IMR-90 (cell line): Measurements from ENCODE around the gene ELL. TPM values are rescaled to one million over a fixed set of nuclear protein-coding genes. Genes with fewer than 3 reads are reported as not detected.

ENCODE experiments used
- ATAC-seq: fragments of 200-7000 bp; cut with Tn5 transposase; 2 replicates; pipeline ENCODE4 v1.9.1; 2020; ENCODE audit warnings: low read depth, mild to moderate bottlenecking, moderate library complexity
- BruUV-seq: library from RNA; stranded (reverse); fragments of 400-500 nt; replicated peaks from 2 replicates; lab custom pipeline; 2021; lab: Mats Ljungman, UMichigan
- CTCF ChIA-PET: fragments of 300-600 bp; formaldehyde crosslinking; extraction: SDS; loops from one replicate; lab custom pipeline; 2021; ENCODE audit warnings: antibody characterized with exemption; lab: Yijun Ruan, JAX
- POLR2A ChIA-PET: fragments of 300-600 bp; sonication (Branson Sonifier 250); formaldehyde crosslinking; loops from one replicate; lab custom pipeline; 2022; ENCODE audit warnings: antibody characterized with exemption; ENCODE audit not compliant: unreplicated experiment; lab: Charles Lee
- DNase-seq: peaks from one replicate; pipeline ENCODE4 v3.0.0; 2013
- H2AFZ ChIP-seq: replicated peaks from 2 replicates; pipeline ENCODE3; 2013; ENCODE audit warnings: low read length, mild to moderate bottlenecking; ENCODE audit not compliant: poor library complexity
- H2AK5ac ChIP-seq: 2 replicates; pipeline ENCODE4 v1.6.1; 2013; ENCODE audit warnings: low read depth, low read length, inconsistent platforms
- H2AK9ac ChIP-seq: replicated peaks from 2 replicates; pipeline ENCODE3; 2013; ENCODE audit warnings: mild to moderate bottlenecking, low read depth, low read length, moderate library complexity; ENCODE audit not compliant: poor library complexity
- H2BK120ac ChIP-seq: 2 replicates; pipeline ENCODE4 v1.6.1; 2013; ENCODE audit warnings: low read depth, low read length, inconsistent platforms
- H2BK15ac ChIP-seq: 3 replicates; pipeline ENCODE4 v1.6.1; 2013; ENCODE audit warnings: low read depth, low read length, inconsistent platforms
- H2BK20ac ChIP-seq: 2 replicates; pipeline ENCODE4 v1.6.1; 2013; ENCODE audit warnings: low read depth, mild to moderate bottlenecking, inconsistent platforms, low read length, moderate library complexity
- H2BK5ac ChIP-seq: 2 replicates; pipeline ENCODE4 v1.6.1; 2013; ENCODE audit warnings: mild to moderate bottlenecking, low read depth, low read length, inconsistent platforms; ENCODE audit not compliant: poor library complexity, severe bottlenecking
- H3K14ac ChIP-seq: replicated peaks from 2 replicates; pipeline ENCODE4 v1.6.1; 2013; ENCODE audit warnings: low read depth, low read length, inconsistent platforms
- H3K18ac ChIP-seq: 2 replicates; pipeline ENCODE4 v1.6.1; 2013; ENCODE audit warnings: low read depth, low read length, control low read depth
- H3K23ac ChIP-seq: 2 replicates; pipeline ENCODE4 v1.6.1; 2013; ENCODE audit warnings: low read depth, low read length, inconsistent platforms
- H3K27ac ChIP-seq: 2 replicates; pipeline ENCODE4 v1.5.1; 2013; ENCODE audit warnings: mild to moderate bottlenecking, control low read depth, low read length; ENCODE audit not compliant: insufficient read depth
- H3K27me3 ChIP-seq: 2 replicates; pipeline ENCODE4 v1.6.1; 2013; ENCODE audit warnings: low read length; ENCODE audit not compliant: control insufficient read depth, insufficient read depth
- H3K36me3 ChIP-seq: 2 replicates; pipeline ENCODE4 v1.6.1; 2013; ENCODE audit warnings: low read length, mixed read lengths; ENCODE audit not compliant: control insufficient read depth, insufficient read depth
- H3K4ac ChIP-seq: 2 replicates; pipeline ENCODE4 v1.6.1; 2013; ENCODE audit warnings: low read depth, low read length, inconsistent platforms
- H3K4me1 ChIP-seq: 2 replicates; pipeline ENCODE4 v1.6.1; 2013; ENCODE audit warnings: low read length, mixed read lengths; ENCODE audit not compliant: control insufficient read depth, insufficient read depth
- H3K4me2 ChIP-seq: 2 replicates; pipeline ENCODE4 v1.6.1; 2013; ENCODE audit warnings: low read depth, mild to moderate bottlenecking, control low read depth, low read length, moderate library complexity
- H3K4me3 ChIP-seq: 2 replicates; pipeline ENCODE4 v1.5.1; 2013; ENCODE audit warnings: low read depth, mild to moderate bottlenecking, control low read depth, low read length, moderate library complexity; ENCODE audit not compliant: insufficient read depth
- H3K56ac ChIP-seq: 2 replicates; pipeline ENCODE4 v1.6.1; 2013; ENCODE audit warnings: low read length, inconsistent platforms; ENCODE audit not compliant: insufficient read depth; ENCODE audit errors: extremely low read depth
- H3K79me1 ChIP-seq, 2 experiments: 2 replicates each; pipeline ENCODE4 v1.6.1; 2013; ENCODE audit warnings: low read length in 2 of 2, inconsistent platforms in 1 of 2, low read depth in 1 of 2
- H3K9ac ChIP-seq: 2 replicates; pipeline ENCODE4 v1.6.1; 2013; ENCODE audit warnings: low read depth, low read length, control low read depth
- H3K9me1 ChIP-seq: 2 replicates; pipeline ENCODE4 v1.6.1; 2013; ENCODE audit warnings: low read length, inconsistent platforms; ENCODE audit not compliant: insufficient read depth
- H3K9me3 ChIP-seq: 2 replicates; pipeline ENCODE4 v1.6.1; 2013; ENCODE audit warnings: low read length; ENCODE audit not compliant: control insufficient read depth, insufficient read depth
- H4K20me1 ChIP-seq: 2 replicates; pipeline ENCODE4 v1.6.1; 2013; ENCODE audit warnings: low read length, inconsistent platforms; ENCODE audit not compliant: insufficient read depth
- H4K5ac ChIP-seq: 2 replicates; pipeline ENCODE4 v1.6.1; 2013; ENCODE audit warnings: mild to moderate bottlenecking, low read depth, low read length, control low read depth
- H4K8ac ChIP-seq, 2 experiments: 2 replicates each; pipeline ENCODE4 v1.6.1; 2013; ENCODE audit warnings: low read depth in 2 of 2, low read length in 2 of 2, control low read depth in 1 of 2, inconsistent platforms in 1 of 2
- H4K91ac ChIP-seq: 2 replicates; pipeline ENCODE4 v1.6.1; 2013; ENCODE audit warnings: low read depth, low read length, inconsistent platforms; ENCODE audit not compliant: insufficient read depth
- MAZ ChIP-seq: IDR thresholded peaks from 2 replicates; pipeline ENCODE4 v1.6.1; 2012; ENCODE audit warnings: low read depth, mild to moderate bottlenecking, low read length, improper control_type of control experiment, moderate library complexity, borderline replicate concordance
- POLR2A ChIP-seq: IDR thresholded peaks from 2 replicates; pipeline ENCODE4 v1.6.1; 2012; ENCODE audit warnings: mild to moderate bottlenecking, low read depth, low read length
- WGBS, 2 experiments: methylation state at CpG; one replicate each; pipeline versions ENCODE4 v1.1.5 to v1.1.7; 2013; ENCODE audit warnings: missing lambda C conversion rate in 2 of 2; ENCODE audit not compliant: insufficient read length in 1 of 2; ENCODE audit errors: extremely low coverage in 2 of 2; 5-methylcytosine and 5-hydroxymethylcytosine counted together
- dilution Hi-C: fragments of 300-500 bp; cut with HindIII; formaldehyde crosslinking; loops from one replicate; pipeline ENCODE4 v1.14.3; 2018; ENCODE audit warnings: low sequenced_read_pairs; ENCODE audit not compliant: unreplicated experiment
- in situ Hi-C: fragments of 300-500 bp; cut with MboI; formaldehyde crosslinking; loops from 3 replicates; pipeline ENCODE4 v1.14.3; 2019; ENCODE audit warnings: low sequenced_read_pairs, inconsistent platforms, mixed read lengths
- intact Hi-C: fragments of 100-400 bp; cut with micrococcal nuclease; formaldehyde crosslinking; loops from 2 replicates; pipeline ENCODE4 v1.10.0; 2022
- polyA plus RNA-seq, 3 experiments: library from polyadenylated mRNA; depleted of rRNA; stranded (reverse); fragments of >200 nt; gene quantifications; 2 replicates each; pipeline ENCODE4 v1.2.3, GENCODE V29; 2012; ENCODE audit warnings: low replicate concordance in 1 of 3
- total RNA-seq: library from RNA; depleted of rRNA; stranded (reverse); fragments of >200 nt; gene quantifications from 2 replicates; pipeline ENCODE4 v1.2.3, GENCODE V29; 2012

The ELL gene
- total and polyA plus RNA-seq, 2 of the 4 experiments (the other 2 are of a cell fraction) = 6.3 to 13.1 TPM

DNA sequence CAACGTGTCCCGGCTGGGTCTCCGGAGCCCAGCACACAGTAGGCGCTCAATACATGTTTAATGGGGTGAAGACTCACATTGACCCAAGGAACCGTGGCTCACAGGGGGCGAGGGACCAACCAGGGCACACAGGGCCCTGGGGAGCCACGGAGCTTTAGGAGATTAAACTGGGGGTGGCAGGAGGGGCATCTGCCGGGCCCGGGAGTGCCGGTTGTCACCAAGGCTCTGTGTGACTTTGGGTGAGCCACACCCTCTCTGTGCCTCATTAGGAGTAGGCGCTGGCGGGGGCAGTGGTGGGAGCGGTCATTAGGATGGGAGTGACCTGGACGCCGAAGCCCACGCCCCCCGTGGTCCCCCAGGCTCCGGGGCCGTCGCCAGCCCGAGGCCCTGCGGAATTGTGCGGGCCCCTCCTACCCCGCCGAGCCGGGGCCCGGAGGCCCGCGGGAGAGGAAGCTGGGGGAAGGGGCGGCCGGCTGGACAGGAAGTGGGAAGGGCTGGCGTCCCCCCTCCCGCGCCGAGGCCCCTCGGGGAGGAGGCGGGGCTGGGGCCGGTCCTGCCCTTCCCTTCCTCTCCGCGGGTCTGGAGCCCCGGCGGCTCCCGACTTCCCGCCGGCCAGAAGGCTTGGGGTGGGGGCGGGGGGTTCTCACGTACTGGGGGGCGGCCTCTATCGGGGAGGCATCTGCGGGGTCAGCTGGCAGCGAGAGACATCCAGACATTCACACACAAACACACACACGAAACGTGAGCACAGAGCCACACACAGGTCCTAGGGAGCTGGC lies 104.4 kb downstream of the ELL start:
- peak overlapping the region; percentile 84 for H3K14ac ChIP-seq
- H2BK20ac ChIP-seq = peak overlapping the region; percentile 64
- peak overlapping the region; percentile 99 for H2AK9ac ChIP-seq
- H4K91ac ChIP-seq = peak overlapping the region; percentile 98
- dilution Hi-C loops = no loop called here
- intact Hi-C loops = loop anchor here (5.0 to 10.0 kb wide), 2 partner anchors 140 to 213 kb away; partner anchors contain the start of gene RAB3A
- peak overlapping the region; percentile 97 for H2AFZ ChIP-seq
- H3K79me1 ChIP-seq = peaks cover 0 to 36% of the 10 kb centered on the region in 2 experiments; a peak in 3 of 4 replicates
- DNase-seq (peak; percentile 73), ATAC-seq (peak; percentile 58)
- peak overlapping the region; percentile 88 for H3K56ac ChIP-seq
- in situ Hi-C loops = loop anchor here (10.0 kb wide), 2 partner anchors 223 to 303 kb away; partner anchors contain the start of gene MPV17L2
- 0% methylated on average over 11 of the region's 53 CpGs; no CpG with 5 or more reads in 1 of the 2 experiments for WGBS, 2 experiments
- H3K9me1 ChIP-seq = peaks cover 16% of the 10 kb centered on the region; the same call in 1 of the 2 replicates
- peak overlapping the region; percentile 90 for H3K27ac ChIP-seq
- H3K4ac ChIP-seq = peak overlapping the region; percentile 97
- peak overlapping the region; percentile 89 for H2BK120ac ChIP-seq
- H3K4me3 ChIP-seq = peak overlapping the region; percentile 32
- H3K4me2 ChIP-seq = peak overlapping the region; percentile 87
- peak overlapping the region; percentile 82 for H3K18ac ChIP-seq
- peaks cover 37% of the 10 kb centered on the region for H3K4me1 ChIP-seq
- H3K23ac ChIP-seq = peak overlapping the region; percentile 98
- ChIA-PET CTCF (no interaction called here), POLR2A (no interaction called here)
- peak overlapping the region; percentile 84 for H2BK5ac ChIP-seq
- TF ChIP-seq MAZ = peak; percentile 89; the same call in 1 of the 2 replicates
- no peak for TF ChIP-seq POLR2A
- H2BK15ac ChIP-seq = peak overlapping the region; percentile 87
- no peaks in the 10 kb centered on the region for H3K9me3 ChIP-seq
- H4K8ac ChIP-seq = peak overlapping the region; percentile 88 to 100
- no TSS peak for BruUV-seq
- no peaks in the 10 kb centered on the region for H3K36me3 ChIP-seq
- H4K20me1 ChIP-seq = peaks cover 22% of the 10 kb centered on the region
- H3K27me3 ChIP-seq = no peaks in the 10 kb centered on the region
- peak overlapping the region; percentile 72 for H3K9ac ChIP-seq
- peak overlapping the region; percentile 96 for H4K5ac ChIP-seq
- peak overlapping the region; percentile 98 for H2AK5ac ChIP-seq
